AG09309 (cell line): Measurements from ENCODE around the gene WDR20.

Experiments used
- DNase-seq: peaks from one replicate; pipeline ENCODE4 v3.0.0-alpha.2; 2010; ENCODE audit warnings: low read depth
- H3K4me3 ChIP-seq: 2 replicates; pipeline ENCODE4 v1.5.1; 2011; ENCODE audit warnings: mild to moderate bottlenecking, low read depth, low read length, moderate library complexity; ENCODE audit not compliant: control insufficient read depth
- TF ChIP-seq, protein P1 (sequence below): IDR thresholded peaks from 2 replicates; pipeline ENCODE4 v1.5.1; 2011; ENCODE audit warnings: mild to moderate bottlenecking, low read depth, low read length, inconsistent platforms; ENCODE audit not compliant: insufficient read depth, control insufficient read depth; ENCODE audit errors: missing control alignments

Gene WDR20

DNA sequence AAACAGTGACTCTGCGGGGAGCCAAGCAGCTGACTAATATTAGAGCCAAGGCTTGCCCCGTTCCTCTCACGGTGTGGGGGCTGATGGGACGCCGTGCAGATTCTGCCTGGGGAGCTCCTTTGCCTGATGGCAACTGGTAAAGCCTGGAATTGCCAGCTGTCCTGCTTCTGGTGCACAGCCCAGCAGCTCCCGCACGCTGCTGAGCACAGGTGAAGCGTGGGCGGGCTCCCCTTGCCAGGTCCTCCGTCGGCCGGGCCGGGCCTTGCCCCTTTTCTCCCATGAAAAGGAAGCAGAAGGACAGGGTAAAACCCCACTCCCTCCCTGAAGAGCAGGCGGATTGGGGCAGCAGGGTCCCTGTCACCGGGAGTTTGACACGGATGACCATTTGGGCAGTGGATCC lies 79.0 kb downstream of the WDR20 start:
- H3K4me3 ChIP-seq = no peak overlapping the region
- TF ChIP-seq, protein P1, sequence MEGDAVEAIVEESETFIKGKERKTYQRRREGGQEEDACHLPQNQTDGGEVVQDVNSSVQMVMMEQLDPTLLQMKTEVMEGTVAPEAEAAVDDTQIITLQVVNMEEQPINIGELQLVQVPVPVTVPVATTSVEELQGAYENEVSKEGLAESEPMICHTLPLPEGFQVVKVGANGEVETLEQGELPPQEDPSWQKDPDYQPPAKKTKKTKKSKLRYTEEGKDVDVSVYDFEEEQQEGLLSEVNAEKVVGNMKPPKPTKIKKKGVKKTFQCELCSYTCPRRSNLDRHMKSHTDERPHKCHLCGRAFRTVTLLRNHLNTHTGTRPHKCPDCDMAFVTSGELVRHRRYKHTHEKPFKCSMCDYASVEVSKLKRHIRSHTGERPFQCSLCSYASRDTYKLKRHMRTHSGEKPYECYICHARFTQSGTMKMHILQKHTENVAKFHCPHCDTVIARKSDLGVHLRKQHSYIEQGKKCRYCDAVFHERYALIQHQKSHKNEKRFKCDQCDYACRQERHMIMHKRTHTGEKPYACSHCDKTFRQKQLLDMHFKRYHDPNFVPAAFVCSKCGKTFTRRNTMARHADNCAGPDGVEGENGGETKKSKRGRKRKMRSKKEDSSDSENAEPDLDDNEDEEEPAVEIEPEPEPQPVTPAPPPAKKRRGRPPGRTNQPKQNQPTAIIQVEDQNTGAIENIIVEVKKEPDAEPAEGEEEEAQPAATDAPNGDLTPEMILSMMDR = no peak
- no peak for DNase-seq

DNA sequence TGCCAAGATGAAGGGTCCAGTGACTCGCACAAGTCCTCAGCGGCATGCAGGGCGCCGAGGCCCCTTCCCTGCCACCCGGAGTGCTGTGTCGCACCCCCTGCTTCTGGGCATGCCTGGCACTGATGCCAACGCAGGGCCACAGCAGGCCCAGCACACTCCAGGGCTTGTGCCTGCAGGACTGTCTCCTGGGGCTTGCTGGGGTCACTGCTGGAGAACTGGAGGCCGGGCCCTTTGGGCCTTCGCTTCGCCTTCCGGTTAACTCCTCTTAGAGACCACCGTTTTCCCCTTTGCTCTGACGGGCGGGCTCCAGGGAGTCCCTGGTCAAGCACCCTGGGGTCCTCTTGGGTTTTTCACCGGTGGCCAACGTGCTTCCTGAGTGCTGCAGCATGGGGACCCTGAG lies 79.6 kb downstream of the WDR20 start:
- H3K4me3 ChIP-seq = no peak overlapping the region
- DNase-seq = no peak
- TF ChIP-seq, protein P1 = no peak

DNA sequence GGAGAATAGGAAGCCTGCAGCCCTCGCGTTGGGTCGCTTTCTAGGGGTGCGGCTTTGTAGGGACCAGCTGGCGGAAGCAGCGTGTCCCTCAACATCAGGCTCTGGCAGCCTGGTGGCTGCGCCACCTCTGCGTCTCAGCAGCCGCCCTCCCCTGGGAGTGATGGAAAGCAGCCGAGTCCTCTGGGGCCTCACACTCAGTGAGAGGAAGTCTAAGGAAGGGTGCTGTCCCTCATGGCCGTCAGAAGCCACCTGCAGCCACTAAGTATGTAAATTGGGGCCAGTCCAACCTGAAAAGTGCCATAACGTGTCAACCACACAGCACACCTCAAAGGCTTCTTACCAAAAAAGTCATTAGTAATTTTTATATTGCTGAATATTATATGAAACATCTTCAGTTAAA lies 80.3 kb downstream of the WDR20 start:
- DNase-seq = no peak
- TF ChIP-seq, protein P1 = no peak

DNA sequence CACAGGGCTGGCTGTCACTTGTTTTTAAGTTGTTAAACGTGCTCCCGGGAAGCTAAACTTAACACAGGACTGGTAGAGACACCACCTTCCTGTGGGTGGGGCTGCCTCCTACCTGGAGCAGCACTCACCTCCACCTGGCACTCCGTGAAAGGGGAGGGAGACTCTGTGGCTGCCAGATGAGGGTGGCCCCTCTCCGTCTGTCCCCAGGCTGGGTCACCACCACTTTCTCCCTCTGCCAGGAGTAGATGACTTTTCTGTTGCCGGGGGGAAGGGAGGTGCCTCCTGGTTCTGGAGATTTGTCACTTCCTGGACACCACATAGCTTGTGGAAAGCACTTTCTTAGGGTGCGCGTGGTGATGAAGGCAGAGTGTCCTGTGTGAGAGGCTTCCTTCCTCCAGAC lies 81.3 kb downstream of the WDR20 start:
- TF ChIP-seq, protein P1 = no peak
- no peak for DNase-seq
- H3K4me3 ChIP-seq = no peak overlapping the region

More for the DNA sequence above, 80.3 kb downstream of the WDR20 start:
- no peak overlapping the region for H3K4me3 ChIP-seq

DNA sequence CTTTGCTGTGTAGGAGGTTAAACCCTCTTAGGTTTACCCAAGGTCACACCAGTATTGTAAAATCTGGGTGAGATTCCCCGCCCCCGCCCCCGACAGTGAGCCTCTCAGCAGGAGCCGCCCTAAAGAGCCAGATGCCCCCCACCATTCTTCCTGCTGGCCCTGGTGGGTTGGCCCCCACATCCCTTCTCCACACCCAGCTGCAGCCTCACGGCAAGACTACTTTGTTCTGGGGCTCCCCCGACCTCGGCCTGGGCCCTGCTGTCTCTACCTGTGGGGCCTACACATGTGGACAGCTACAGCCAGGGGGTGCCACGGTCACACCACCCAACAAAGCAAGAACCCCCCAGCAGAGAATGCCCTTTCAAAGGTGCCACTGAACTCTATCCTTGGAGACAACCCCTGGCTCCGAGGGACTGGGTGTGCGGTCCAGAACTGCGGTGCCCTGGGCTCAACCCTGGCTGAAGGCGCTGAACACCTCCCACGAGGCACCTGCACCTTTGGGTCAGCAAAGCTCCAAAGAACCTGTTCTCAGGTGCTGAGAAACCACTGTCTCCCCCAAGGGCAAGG lies 82.4 kb downstream of the WDR20 start:
- H3K4me3 ChIP-seq = no peak overlapping the region
- TF ChIP-seq, protein P1 = no peak
- DNase-seq = no peak

DNA sequence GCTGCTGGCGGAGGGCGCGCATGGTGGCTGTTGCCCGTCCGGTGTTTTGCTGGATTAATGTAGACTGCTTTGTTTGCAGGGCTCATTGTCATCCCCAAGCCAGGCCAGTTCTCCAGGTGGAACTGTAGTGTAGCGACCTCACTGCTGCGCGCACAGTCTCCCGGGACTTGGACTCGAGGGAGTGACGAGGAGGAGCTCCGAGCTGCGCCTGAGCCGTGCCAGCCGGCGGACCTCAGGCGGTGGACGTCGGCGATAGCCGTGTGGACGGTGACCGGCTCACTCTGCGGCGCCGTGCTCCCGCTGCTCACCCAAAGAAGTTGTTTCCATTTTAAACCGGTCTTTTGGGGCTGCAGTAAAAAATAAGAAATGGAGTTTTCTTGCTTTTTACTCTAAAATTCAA lies 83.1 kb downstream of the WDR20 start:
- TF ChIP-seq, protein P1 = no peak
- DNase-seq = no peak
- no peak overlapping the region for H3K4me3 ChIP-seq

DNA sequence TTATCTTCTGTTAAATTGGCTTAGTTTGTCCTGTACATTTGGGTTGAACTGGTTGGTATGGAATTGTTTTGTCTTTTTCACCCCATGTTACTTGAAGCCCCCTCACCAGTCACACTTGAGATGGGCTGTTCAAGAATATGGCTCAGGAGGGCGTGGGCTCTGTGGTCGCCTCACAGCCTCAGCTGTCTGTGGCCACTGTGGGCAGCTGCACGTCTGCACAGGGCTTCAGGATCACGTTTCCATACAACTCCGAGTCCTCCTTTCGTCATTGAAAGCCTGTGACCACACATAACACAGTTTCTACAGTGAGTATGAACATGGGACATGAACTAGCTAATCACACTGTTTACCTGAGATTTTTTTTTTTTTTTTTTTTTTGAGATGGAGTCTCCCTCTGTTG lies 84.0 kb downstream of the WDR20 start:
- TF ChIP-seq, protein P1 = no peak
- H3K4me3 ChIP-seq = no peak overlapping the region

More for the DNA sequence above, 84.0 kb downstream of the WDR20 start:
- DNase-seq = no peak
